Measurements from ENCODE around the gene PDPR. TPM values are rescaled to one million over a fixed set of nuclear protein-coding genes. Genes with fewer than 3 reads are reported as not detected.
A peak's percentile ranks its signal among the peaks of the same experiment; 100 is the strongest.
"Not testable (repeated sequence)": the region's sequence is repeated elsewhere in the genome, so short reads cannot be mapped to it uniquely, and the experiment has no call there.

The PDPR gene
- polyA plus RNA-seq, 4 donors = 4.3 to 26.6 (median 6.8) TPM

GRCh38 chr16:70188608-70188915 is 74.4 kb downstream of the PDPR start:
- H3K4me3 ChIP-seq (ENCODE audit: low read depth in 1 of 3, low read length in 3 of 3) = peak overlapping the region in 2 of 3 donors; percentile 32 to 36
- FAIRE-seq = not testable (repeated sequence)

GRCh38 chr16:70190574-70190973 is 76.4 kb downstream of the PDPR start:
- H3K27ac ChIP-seq (ENCODE audit: low read depth in 1 of 3, low read length in 2 of 3); H3K4me1 ChIP-seq (ENCODE audit: control insufficient read depth in 3 of 3, insufficient read depth in 2 of 3, low read depth in 1 of 3, low read length in 2 of 3); H3K9me3 ChIP-seq (ENCODE audit: control insufficient read depth in 2 of 2, insufficient read depth in 1 of 2, low read depth in 1 of 2, low read length in 1 of 2); H3K36me3 ChIP-seq (ENCODE audit: control insufficient read depth in 3 of 3, insufficient read depth in 2 of 3, low read depth in 1 of 3, low read length in 3 of 3); DNase-seq; H3K4me3 ChIP-seq (ENCODE audit: low read depth in 1 of 3, low read length in 3 of 3); H3K27me3 ChIP-seq (ENCODE audit: control insufficient read depth in 3 of 3, insufficient read depth in 3 of 3, low read length in 3 of 3); FAIRE-seq: not testable (repeated sequence)
- WGBS, 3 donors = no CpG with 5 or more reads among the region's 5 CpGs

More at GRCh38 chr16:70188608-70188915, 74.4 kb downstream of the PDPR start:
- 1 to 7% (median 2%) methylated on average over 3 to 13 of the region's 22 CpGs for WGBS, 3 donors
- not testable (repeated sequence) for H3K27ac ChIP-seq (ENCODE audit: low read depth in 1 of 3, low read length in 2 of 3); H3K9me3 ChIP-seq (ENCODE audit: control insufficient read depth in 2 of 2, insufficient read depth in 1 of 2, low read depth in 1 of 2, low read length in 1 of 2); H3K4me1 ChIP-seq (ENCODE audit: control insufficient read depth in 3 of 3, insufficient read depth in 2 of 3, low read depth in 1 of 3, low read length in 2 of 3); H3K27me3 ChIP-seq (ENCODE audit: control insufficient read depth in 3 of 3, insufficient read depth in 3 of 3, low read length in 3 of 3); H3K36me3 ChIP-seq (ENCODE audit: control insufficient read depth in 3 of 3, insufficient read depth in 2 of 3, low read depth in 1 of 3, low read length in 3 of 3)
- DNase-seq = peak in 1 of 2 donors; percentile 5

- not testable (repeated sequence) for H3K4me3 ChIP-seq (ENCODE audit: low read depth in 1 of 3, low read length in 3 of 3); FAIRE-seq; DNase-seq; H3K36me3 ChIP-seq (ENCODE audit: control insufficient read depth in 3 of 3, insufficient read depth in 2 of 3, low read depth in 1 of 3, low read length in 3 of 3); H3K4me1 ChIP-seq (ENCODE audit: control insufficient read depth in 3 of 3, insufficient read depth in 2 of 3, low read depth in 1 of 3, low read length in 2 of 3); H3K27me3 ChIP-seq (ENCODE audit: control insufficient read depth in 3 of 3, insufficient read depth in 3 of 3, low read length in 3 of 3); H3K27ac ChIP-seq (ENCODE audit: low read depth in 1 of 3, low read length in 2 of 3); H3K9me3 ChIP-seq (ENCODE audit: control insufficient read depth in 2 of 2, insufficient read depth in 1 of 2, low read depth in 1 of 2, low read length in 1 of 2)
- 66 to 91% (median 68%) methylated on average over 8 of the region's 12 CpGs for WGBS, 3 donors
Observed at GRCh38 chr16:70196683-70197300, 82.7 kb downstream of the PDPR start.

- not testable (repeated sequence) for DNase-seq; H3K4me1 ChIP-seq (ENCODE audit: control insufficient read depth in 3 of 3, insufficient read depth in 2 of 3, low read depth in 1 of 3, low read length in 2 of 3); FAIRE-seq; H3K36me3 ChIP-seq (ENCODE audit: control insufficient read depth in 3 of 3, insufficient read depth in 2 of 3, low read depth in 1 of 3, low read length in 3 of 3); H3K4me3 ChIP-seq (ENCODE audit: low read depth in 1 of 3, low read length in 3 of 3); H3K27me3 ChIP-seq (ENCODE audit: control insufficient read depth in 3 of 3, insufficient read depth in 3 of 3, low read length in 3 of 3); H3K9me3 ChIP-seq (ENCODE audit: control insufficient read depth in 2 of 2, insufficient read depth in 1 of 2, low read depth in 1 of 2, low read length in 1 of 2); H3K27ac ChIP-seq (ENCODE audit: low read depth in 1 of 3, low read length in 2 of 3)
- WGBS, 3 donors = 63 to 90% (median 83%) methylated on average over 4 to 7 of the region's 7 CpGs
Observed at GRCh38 chr16:70197611-70198010, 83.5 kb downstream of the PDPR start.

- not testable (repeated sequence) for FAIRE-seq, DNase-seq
- WGBS, 3 donors = 83 to 94% (median 90%) methylated on average over 9 of the region's 9 CpGs
Observed at GRCh38 chr16:70198230-70198629, 84.1 kb downstream of the PDPR start.

GRCh38 chr16:70198666-70199065 is 84.5 kb downstream of the PDPR start:
- H3K27ac ChIP-seq (ENCODE audit: low read depth in 1 of 3, low read length in 2 of 3); H3K9me3 ChIP-seq (ENCODE audit: control insufficient read depth in 2 of 2, insufficient read depth in 1 of 2, low read depth in 1 of 2, low read length in 1 of 2); H3K4me1 ChIP-seq (ENCODE audit: control insufficient read depth in 3 of 3, insufficient read depth in 2 of 3, low read depth in 1 of 3, low read length in 2 of 3); H3K4me3 ChIP-seq (ENCODE audit: low read depth in 1 of 3, low read length in 3 of 3); H3K27me3 ChIP-seq (ENCODE audit: control insufficient read depth in 3 of 3, insufficient read depth in 3 of 3, low read length in 3 of 3); H3K36me3 ChIP-seq (ENCODE audit: control insufficient read depth in 3 of 3, insufficient read depth in 2 of 3, low read depth in 1 of 3, low read length in 3 of 3); DNase-seq; FAIRE-seq: not testable (repeated sequence)
- WGBS, 3 donors = 67 to 83% (median 73%) methylated on average over 3 of the region's 3 CpGs

More at GRCh38 chr16:70198230-70198629, 84.1 kb downstream of the PDPR start:
- H3K4me1 ChIP-seq (ENCODE audit: control insufficient read depth in 3 of 3, insufficient read depth in 2 of 3, low read depth in 1 of 3, low read length in 2 of 3); H3K36me3 ChIP-seq (ENCODE audit: control insufficient read depth in 3 of 3, insufficient read depth in 2 of 3, low read depth in 1 of 3, low read length in 3 of 3); H3K4me3 ChIP-seq (ENCODE audit: low read depth in 1 of 3, low read length in 3 of 3); H3K27me3 ChIP-seq (ENCODE audit: control insufficient read depth in 3 of 3, insufficient read depth in 3 of 3, low read length in 3 of 3); H3K9me3 ChIP-seq (ENCODE audit: control insufficient read depth in 2 of 2, insufficient read depth in 1 of 2, low read depth in 1 of 2, low read length in 1 of 2); H3K27ac ChIP-seq (ENCODE audit: low read depth in 1 of 3, low read length in 2 of 3): not testable (repeated sequence)

GRCh38 chr16:70199170-70199569 is 85.0 kb downstream of the PDPR start:
- DNase-seq; FAIRE-seq; H3K4me3 ChIP-seq (ENCODE audit: low read depth in 1 of 3, low read length in 3 of 3); H3K27me3 ChIP-seq (ENCODE audit: control insufficient read depth in 3 of 3, insufficient read depth in 3 of 3, low read length in 3 of 3); H3K27ac ChIP-seq (ENCODE audit: low read depth in 1 of 3, low read length in 2 of 3); H3K36me3 ChIP-seq (ENCODE audit: control insufficient read depth in 3 of 3, insufficient read depth in 2 of 3, low read depth in 1 of 3, low read length in 3 of 3); H3K9me3 ChIP-seq (ENCODE audit: control insufficient read depth in 2 of 2, insufficient read depth in 1 of 2, low read depth in 1 of 2, low read length in 1 of 2); H3K4me1 ChIP-seq (ENCODE audit: control insufficient read depth in 3 of 3, insufficient read depth in 2 of 3, low read depth in 1 of 3, low read length in 2 of 3): not testable (repeated sequence)
- WGBS, 3 donors = 84 to 91% (median 86%) methylated on average over 9 of the region's 9 CpGs

- H3K9me3 ChIP-seq (ENCODE audit: control insufficient read depth in 2 of 2, insufficient read depth in 1 of 2, low read depth in 1 of 2, low read length in 1 of 2); H3K27ac ChIP-seq (ENCODE audit: low read depth in 1 of 3, low read length in 2 of 3); H3K27me3 ChIP-seq (ENCODE audit: control insufficient read depth in 3 of 3, insufficient read depth in 3 of 3, low read length in 3 of 3); H3K36me3 ChIP-seq (ENCODE audit: control insufficient read depth in 3 of 3, insufficient read depth in 2 of 3, low read depth in 1 of 3, low read length in 3 of 3); H3K4me1 ChIP-seq (ENCODE audit: control insufficient read depth in 3 of 3, insufficient read depth in 2 of 3, low read depth in 1 of 3, low read length in 2 of 3); DNase-seq; H3K4me3 ChIP-seq (ENCODE audit: low read depth in 1 of 3, low read length in 3 of 3); FAIRE-seq: not testable (repeated sequence)
- WGBS, 3 donors = 79 to 86% (median 82%) methylated on average over 8 of the region's 8 CpGs
Observed at GRCh38 chr16:70200063-70200462, 85.9 kb downstream of the PDPR start.

- H3K4me1 ChIP-seq (ENCODE audit: control insufficient read depth in 3 of 3, insufficient read depth in 2 of 3, low read depth in 1 of 3, low read length in 2 of 3); H3K4me3 ChIP-seq (ENCODE audit: low read depth in 1 of 3, low read length in 3 of 3); H3K9me3 ChIP-seq (ENCODE audit: control insufficient read depth in 2 of 2, insufficient read depth in 1 of 2, low read depth in 1 of 2, low read length in 1 of 2); H3K27me3 ChIP-seq (ENCODE audit: control insufficient read depth in 3 of 3, insufficient read depth in 3 of 3, low read length in 3 of 3); H3K27ac ChIP-seq (ENCODE audit: low read depth in 1 of 3, low read length in 2 of 3); FAIRE-seq; H3K36me3 ChIP-seq (ENCODE audit: control insufficient read depth in 3 of 3, insufficient read depth in 2 of 3, low read depth in 1 of 3, low read length in 3 of 3); DNase-seq: not testable (repeated sequence)
- 73 to 94% (median 79%) methylated on average over 3 to 4 of the region's 7 CpGs for whole genome bisulfite sequencing, 3 donors
Observed at GRCh38 chr16:70203508-70203907, 89.4 kb downstream of the PDPR start.

Measured in small intestine (tissue), 7 donors.